Central memory CD8-positive, alpha-beta T cell (primary cell): ENCODE results near the gene TADA2A.
A peak's percentile ranks its signal among the peaks of the same experiment; 100 is the strongest.
"Not testable (repeated sequence)": the region's sequence is repeated elsewhere in the genome, so short reads cannot be mapped to it uniquely, and the experiment has no call there.

Experiments
- ATAC-seq: fragments of 150-1000 bp; cut with Tn5 transposase; replicated peaks from 2 replicates; pipeline ENCODE4 v1.10.0; 2022; ENCODE audit warnings: mild to moderate bottlenecking, moderate FRiP score, moderate number of reproducible peaks; ENCODE audit not compliant: poor library complexity, severe bottlenecking; ENCODE audit errors: extremely low read depth
- DNase-seq, 2 donors: peaks; one replicate each; pipeline ENCODE4 v3.0.0; 2021; ENCODE audit warnings: low spot score in 2 of 2
- H3K27ac Mint-ChIP-seq: one replicate; pipeline ENCODE4 v1.8.0; 2022; ENCODE audit warnings: low read depth, mild to moderate bottlenecking, moderate library complexity, mixed read lengths
- H3K27me3 Mint-ChIP-seq: one replicate; pipeline ENCODE4 v1.8.0; 2022; ENCODE audit warnings: mixed read lengths
- H3K36me3 Mint-ChIP-seq: one replicate; pipeline ENCODE4 v1.8.0; 2022; ENCODE audit warnings: mild to moderate bottlenecking, moderate library complexity, mixed read lengths; ENCODE audit not compliant: insufficient read depth
- H3K4me1 Mint-ChIP-seq: one replicate; pipeline ENCODE4 v1.8.0; 2022; ENCODE audit warnings: mixed read lengths
- H3K4me3 Mint-ChIP-seq: one replicate; pipeline ENCODE4 v1.8.0; 2022; ENCODE audit warnings: mild to moderate bottlenecking, moderate library complexity, mixed read lengths
- H3K9me3 Mint-ChIP-seq: one replicate; pipeline ENCODE4 v1.8.0; 2022; ENCODE audit warnings: mixed read lengths

TADA2A gene

DNA sequence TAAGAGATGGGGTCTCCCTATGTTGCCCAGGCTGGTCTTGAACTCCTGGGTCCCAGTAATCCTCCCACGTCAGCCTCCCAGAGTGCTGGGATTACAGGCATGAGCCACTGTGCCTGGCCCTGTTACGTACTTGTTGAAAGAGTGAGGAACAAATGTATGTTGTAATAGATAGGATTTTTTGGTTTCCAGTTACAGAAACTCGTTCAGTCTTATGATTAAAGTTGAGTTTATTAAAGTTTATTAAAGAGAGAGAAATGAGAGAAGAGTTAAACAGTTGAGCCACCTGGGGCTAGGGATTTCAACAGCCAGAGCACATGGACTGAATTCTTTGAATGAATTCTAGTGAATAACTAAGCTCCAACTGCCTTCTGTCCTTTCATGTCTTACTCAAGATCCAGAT, 3.7 kb downstream of the TADA2A start:
- no peaks in the 10 kb centered on the region for H3K9me3 Mint-ChIP-seq
- no peak overlapping the region for H3K27ac Mint-ChIP-seq
- ATAC-seq: no peak
- peaks cover 11% of the 10 kb centered on the region for H3K4me1 Mint-ChIP-seq
- no peak for DNase-seq
- no peak overlapping the region for H3K4me3 Mint-ChIP-seq
- H3K27me3 Mint-ChIP-seq: no peaks in the 10 kb centered on the region
- peaks cover 48% of the 10 kb centered on the region for H3K36me3 Mint-ChIP-seq

DNA sequence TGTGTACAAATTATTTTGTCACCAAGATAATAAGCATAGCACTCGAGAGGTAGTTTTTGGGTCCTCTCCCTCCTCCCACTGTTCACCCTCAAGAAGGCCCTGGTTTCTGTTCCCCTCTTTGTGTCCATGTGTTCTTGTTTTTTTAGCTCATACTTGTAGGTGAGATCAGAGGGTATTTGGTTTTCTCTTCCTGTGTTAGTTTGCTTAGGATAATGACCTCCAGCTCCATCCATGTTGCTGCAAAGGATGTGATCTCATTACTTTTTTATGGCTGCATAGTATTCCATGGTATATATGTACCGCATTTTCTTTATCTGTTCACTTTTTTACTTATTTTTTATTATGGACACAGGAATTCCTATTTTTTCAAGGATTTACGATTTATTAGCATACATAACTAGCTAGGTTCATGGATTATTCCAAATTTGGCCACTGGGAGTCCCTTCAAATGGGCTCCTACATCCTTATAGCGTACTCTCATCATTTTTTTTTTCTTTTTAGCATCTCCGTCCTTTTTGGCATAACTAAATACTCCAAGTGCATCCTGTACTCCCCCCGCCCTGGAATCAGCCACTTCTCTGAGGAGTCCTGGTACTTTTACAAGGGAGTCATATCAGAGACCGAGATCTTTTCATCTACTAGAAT, 7.3 kb downstream of the TADA2A start:
- no peak for ATAC-seq
- no peaks in the 10 kb centered on the region for H3K9me3 Mint-ChIP-seq
- no peaks in the 10 kb centered on the region for H3K27me3 Mint-ChIP-seq
- H3K4me1 Mint-ChIP-seq: no peaks in the 10 kb centered on the region
- DNase-seq: no peak
- peaks cover 45% of the 10 kb centered on the region for H3K36me3 Mint-ChIP-seq
- H3K4me3 Mint-ChIP-seq: no peak overlapping the region
- H3K27ac Mint-ChIP-seq: no peak overlapping the region

GRCh38 chr17:37417852-37418251, 11.2 kb downstream of the TADA2A start:
- H3K4me3 Mint-ChIP-seq: no peak overlapping the region
- no peak for ATAC-seq
- H3K27me3 Mint-ChIP-seq: no peaks in the 10 kb centered on the region
- no peaks in the 10 kb centered on the region for H3K9me3 Mint-ChIP-seq
- H3K4me1 Mint-ChIP-seq: no peaks in the 10 kb centered on the region
- peaks cover 43% of the 10 kb centered on the region for H3K36me3 Mint-ChIP-seq
- DNase-seq: no peak
- H3K27ac Mint-ChIP-seq: no peak overlapping the region

DNA sequence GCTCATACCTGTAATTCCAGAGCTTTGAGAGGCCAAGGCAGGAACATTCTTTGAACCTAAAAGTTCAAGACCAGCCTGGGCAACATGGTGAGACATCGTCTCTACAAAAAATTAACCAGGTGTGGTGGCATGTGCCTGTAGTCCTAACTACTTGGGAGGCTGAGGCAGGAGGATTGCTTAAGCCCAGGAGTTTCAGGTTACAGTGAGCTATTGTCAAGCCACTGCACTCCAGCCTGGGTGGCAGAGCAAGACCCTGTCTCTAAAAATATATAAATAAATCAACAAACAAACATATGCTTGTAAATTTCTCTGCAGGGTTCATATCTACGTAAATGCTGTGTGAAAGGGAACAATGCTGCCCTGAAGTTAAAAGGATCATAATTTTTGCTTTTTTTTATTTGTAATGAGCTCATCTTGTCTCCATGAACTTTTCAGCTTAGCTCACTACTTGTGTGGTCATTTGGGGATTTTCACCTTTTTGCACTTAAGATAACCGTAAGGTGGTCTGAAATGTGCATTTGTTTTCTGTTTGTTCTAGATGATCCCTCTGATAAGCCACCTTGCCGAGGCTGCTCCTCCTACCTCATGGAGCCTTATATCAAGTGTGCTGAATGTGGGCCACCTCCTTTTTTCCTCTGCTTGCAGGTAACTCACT, 16.4 kb downstream of the TADA2A start:
- Mint-ChIP-seq H3K27ac (no peak overlapping the region), H3K4me3 (no peak overlapping the region), H3K36me3 (peaks cover 61% of the 10 kb centered on the region), H3K27me3 (no peaks in the 10 kb centered on the region), H3K9me3 (no peaks in the 10 kb centered on the region), H3K4me1 (no peaks in the 10 kb centered on the region)
- DNase-seq: no peak
- no peak for ATAC-seq

DNA sequence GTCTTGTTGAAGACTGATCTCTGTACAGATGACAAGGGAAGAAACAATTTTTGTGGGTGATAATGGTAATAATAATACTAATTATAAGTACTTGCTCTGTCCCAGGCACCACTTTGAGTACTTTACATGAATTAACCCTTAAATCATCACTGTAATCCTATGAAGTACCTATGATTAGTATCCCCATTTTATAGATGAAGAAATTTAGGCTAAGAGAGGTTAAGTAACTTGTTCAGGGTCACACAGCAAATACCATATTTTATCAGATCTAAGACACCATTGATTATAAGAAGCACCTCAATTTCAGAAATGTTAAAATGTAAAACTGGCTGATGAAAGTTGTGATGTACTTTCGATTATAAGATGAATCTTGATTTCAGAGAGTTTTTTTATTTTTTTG, 18.6 kb downstream of the TADA2A start:
- no peak overlapping the region for H3K4me3 Mint-ChIP-seq
- H3K9me3 Mint-ChIP-seq: no peaks in the 10 kb centered on the region
- H3K27me3 Mint-ChIP-seq: no peaks in the 10 kb centered on the region
- peaks cover 58% of the 10 kb centered on the region for H3K36me3 Mint-ChIP-seq
- ATAC-seq (no peak), DNase-seq (no peak)
- H3K4me1 Mint-ChIP-seq: no peaks in the 10 kb centered on the region
- no peak overlapping the region for H3K27ac Mint-ChIP-seq

DNA sequence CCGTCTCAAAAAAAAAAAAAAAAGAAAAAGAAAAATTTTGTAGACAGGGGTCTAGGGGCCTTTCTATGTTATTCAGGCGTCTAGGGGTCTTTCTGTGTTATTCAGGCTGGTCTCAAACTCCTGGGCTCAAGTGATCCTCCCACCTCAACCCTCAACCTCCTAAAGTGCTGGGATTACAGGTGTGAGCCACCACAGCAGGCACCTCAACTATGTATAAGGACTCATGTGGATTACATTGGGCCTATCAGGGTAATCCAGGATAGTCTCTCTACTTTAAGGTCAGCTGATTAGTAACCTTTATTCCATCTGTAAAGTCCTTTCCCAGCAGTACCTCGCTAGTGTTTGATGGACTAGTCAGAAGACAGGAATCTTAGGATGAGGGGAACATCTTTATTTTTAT, 22.4 kb downstream of the TADA2A start:
- H3K36me3 Mint-ChIP-seq: peaks cover 55% of the 10 kb centered on the region
- H3K4me3 Mint-ChIP-seq: no peak overlapping the region

DNA sequence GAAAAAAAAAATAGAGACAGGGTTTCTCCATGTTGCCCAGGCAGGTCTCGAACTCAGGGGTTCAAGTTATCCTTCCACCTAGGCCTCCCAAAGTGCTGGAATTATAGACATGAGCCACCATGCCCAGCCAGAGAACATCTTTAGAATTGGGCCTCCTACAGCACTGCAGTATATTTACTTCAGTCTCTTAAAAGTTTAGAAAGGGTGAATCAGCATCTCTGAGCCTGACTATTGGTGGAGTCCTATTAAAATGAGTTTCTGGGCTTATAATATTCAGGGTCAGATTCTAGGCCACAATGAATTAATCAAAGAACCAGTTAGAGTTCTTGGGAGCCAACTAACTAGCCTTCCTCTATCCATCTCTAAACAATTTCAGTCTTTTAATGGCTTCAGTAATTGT, 22.8 kb downstream of the TADA2A start:
- Mint-ChIP-seq H3K4me3 (no peak overlapping the region), H3K27ac (no peak overlapping the region), H3K9me3 (no peaks in the 10 kb centered on the region), H3K4me1 (no peaks in the 10 kb centered on the region), H3K36me3 (peaks cover 53% of the 10 kb centered on the region), H3K27me3 (no peaks in the 10 kb centered on the region)
- ATAC-seq (no peak), DNase-seq (no peak)

More for the DNA sequence above, 22.4 kb downstream of the TADA2A start:
- no peaks in the 10 kb centered on the region for H3K4me1 Mint-ChIP-seq
- H3K9me3 Mint-ChIP-seq: no peaks in the 10 kb centered on the region
- DNase-seq (no peak), ATAC-seq (no peak)
- H3K27me3 Mint-ChIP-seq: no peaks in the 10 kb centered on the region
- no peak overlapping the region for H3K27ac Mint-ChIP-seq

DNA sequence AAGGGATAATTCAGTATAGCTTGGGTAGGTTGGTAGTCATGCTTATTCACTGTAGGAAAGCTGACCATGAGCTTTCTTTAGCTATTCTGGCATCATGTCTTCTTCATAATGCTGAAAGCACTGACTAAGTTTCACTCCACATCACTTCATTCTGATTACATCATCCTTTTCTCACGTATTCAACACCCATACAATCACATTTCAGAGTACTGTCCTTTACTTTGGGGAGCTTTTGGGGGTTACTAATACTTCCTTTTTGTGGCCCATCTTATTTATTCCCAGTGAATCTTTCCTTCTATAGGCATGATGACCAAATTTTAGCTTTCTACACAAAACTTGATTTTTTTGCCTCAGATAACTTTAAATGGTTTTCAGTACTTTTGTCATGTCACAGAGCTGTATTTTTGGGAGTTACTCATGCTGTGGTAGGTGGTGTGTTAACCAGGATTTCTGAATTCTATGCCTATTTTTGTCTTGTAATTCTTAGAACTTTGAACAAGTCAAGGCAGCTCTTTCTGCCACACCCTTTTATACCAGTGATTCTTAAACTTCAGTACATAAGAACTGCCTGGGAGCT, 23.5 kb downstream of the TADA2A start:
- no peak overlapping the region for H3K4me3 Mint-ChIP-seq
- ATAC-seq: no peak
- H3K9me3 Mint-ChIP-seq: no peaks in the 10 kb centered on the region
- H3K27ac Mint-ChIP-seq: no peak overlapping the region
- no peaks in the 10 kb centered on the region for H3K27me3 Mint-ChIP-seq
- peaks cover 49% of the 10 kb centered on the region for H3K36me3 Mint-ChIP-seq
- no peaks in the 10 kb centered on the region for H3K4me1 Mint-ChIP-seq
- no peak for DNase-seq

DNA sequence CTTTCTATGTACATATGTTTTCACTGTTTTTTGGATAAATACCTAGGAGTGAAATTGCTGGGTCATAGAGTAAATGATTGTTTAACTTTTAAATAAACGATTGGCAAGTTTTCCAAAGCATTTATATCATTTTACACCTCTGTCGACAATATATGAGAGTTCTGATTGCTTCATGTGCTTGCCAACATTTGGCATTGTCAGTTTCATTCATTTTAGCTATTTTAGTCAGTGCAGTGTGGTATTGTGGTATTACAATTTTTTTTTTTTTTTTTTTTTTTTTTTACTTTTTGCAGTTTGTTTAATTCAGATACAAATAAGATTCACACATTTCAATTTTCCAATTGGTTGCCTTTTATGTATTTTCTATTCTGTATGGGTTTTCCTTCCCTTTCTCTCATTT, 26.0 kb downstream of the TADA2A start:
- ATAC-seq: no peak
- no peak for DNase-seq
- Mint-ChIP-seq H3K27me3 (no peaks in the 10 kb centered on the region), H3K4me3 (no peak overlapping the region), H3K36me3 (peaks cover 37% of the 10 kb centered on the region), H3K27ac (no peak overlapping the region), H3K4me1 (no peaks in the 10 kb centered on the region), H3K9me3 (no peaks in the 10 kb centered on the region)

DNA sequence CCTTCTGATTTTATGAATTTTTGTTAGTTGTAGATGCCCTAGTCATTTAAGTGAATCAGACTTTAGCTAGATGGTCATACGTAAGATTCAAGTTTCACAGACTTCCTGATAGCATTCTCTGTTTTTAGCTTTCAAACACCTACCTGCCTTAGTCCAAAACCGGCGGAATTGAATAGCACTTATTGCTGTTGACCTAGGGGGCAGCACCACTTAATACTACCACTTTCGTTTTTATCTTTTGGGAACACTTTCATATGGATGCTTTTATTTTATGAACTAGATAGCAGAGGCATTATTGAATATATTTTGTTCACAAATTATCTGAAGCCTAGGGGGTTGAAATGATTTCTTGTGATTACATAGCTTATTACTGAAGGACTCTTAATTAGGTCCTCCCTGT, 31.5 kb downstream of the TADA2A start:
- Mint-ChIP-seq H3K9me3 (no peaks in the 10 kb centered on the region), H3K36me3 (peaks cover 45% of the 10 kb centered on the region), H3K4me1 (no peaks in the 10 kb centered on the region), H3K27me3 (no peaks in the 10 kb centered on the region), H3K27ac (no peak overlapping the region), H3K4me3 (no peak overlapping the region)
- DNase-seq: no peak
- no peak for ATAC-seq

- Mint-ChIP-seq H3K4me3 (no peak overlapping the region), H3K4me1 (no peaks in the 10 kb centered on the region), H3K27me3 (no peaks in the 10 kb centered on the region), H3K9me3 (no peaks in the 10 kb centered on the region), H3K27ac (peak overlapping the region; percentile 22), H3K36me3 (peaks cover 50% of the 10 kb centered on the region)
- ATAC-seq (no peak), DNase-seq (no peak)
Measured at GRCh38 chr17:37440424-37440823, 33.7 kb downstream of the TADA2A start.

DNA sequence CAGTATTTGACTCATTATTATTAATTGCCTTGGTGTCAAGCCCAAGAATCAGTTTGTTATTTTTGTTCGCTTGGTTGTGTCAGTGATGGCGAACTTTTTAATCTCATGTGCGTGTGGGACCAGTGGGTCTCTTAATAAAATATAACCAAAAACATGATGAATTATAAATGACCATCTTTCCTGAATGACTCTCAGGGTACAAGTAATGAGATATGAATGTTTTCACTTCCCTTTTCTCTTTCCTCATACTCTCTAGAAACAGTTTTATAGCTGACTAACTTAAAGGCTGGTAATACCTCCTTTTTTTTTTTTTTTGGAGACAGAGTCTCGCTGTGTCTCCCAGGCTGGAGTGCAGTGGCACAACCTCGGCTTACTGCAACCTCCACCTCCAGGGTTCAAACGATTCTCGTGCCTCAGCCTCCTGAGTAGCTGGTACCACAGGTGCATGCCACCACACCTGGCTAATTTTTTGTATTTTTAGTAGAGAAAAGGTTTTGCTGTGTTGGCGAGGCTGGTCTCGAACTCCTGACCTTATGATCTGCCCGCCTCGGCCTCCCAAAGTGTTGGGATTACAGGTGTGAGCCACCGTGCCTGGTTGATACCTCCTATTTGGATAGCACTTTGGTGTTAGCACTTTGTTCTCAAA, 34.8 kb downstream of the TADA2A start:
- H3K4me1 Mint-ChIP-seq: not testable (repeated sequence)

DNA sequence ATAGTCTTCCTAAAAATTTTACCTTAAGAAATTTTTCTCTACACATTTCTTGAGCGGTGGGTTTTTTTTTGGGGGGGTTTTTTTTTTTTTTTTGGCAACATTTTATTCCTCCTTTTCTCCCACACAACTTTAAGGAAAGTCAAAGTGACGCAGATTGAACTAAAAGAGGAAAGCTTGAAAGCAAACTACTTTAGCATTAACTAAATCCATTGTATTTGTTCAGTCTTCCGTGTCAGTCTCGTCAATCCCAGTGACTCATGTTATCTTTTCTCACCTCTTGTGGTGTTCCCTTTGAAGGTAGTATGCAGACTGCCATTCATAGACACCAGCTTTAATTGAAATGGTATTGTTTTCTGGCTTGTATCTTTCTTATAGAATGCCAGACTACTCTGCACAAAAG, 39.3 kb downstream of the TADA2A start:
- H3K4me1 Mint-ChIP-seq: no peaks in the 10 kb centered on the region
- no peaks in the 10 kb centered on the region for H3K27me3 Mint-ChIP-seq
- H3K4me3 Mint-ChIP-seq: no peak overlapping the region
- H3K36me3 Mint-ChIP-seq: peaks cover 47% of the 10 kb centered on the region
- H3K9me3 Mint-ChIP-seq: no peaks in the 10 kb centered on the region
- no peak for ATAC-seq
- DNase-seq: no peak
- H3K27ac Mint-ChIP-seq: no peak overlapping the region

More for the DNA sequence above, 34.8 kb downstream of the TADA2A start:
- not testable (repeated sequence) for H3K4me3 Mint-ChIP-seq, H3K27me3 Mint-ChIP-seq, ATAC-seq, H3K9me3 Mint-ChIP-seq, H3K27ac Mint-ChIP-seq, DNase-seq
- peaks cover 53% of the 10 kb centered on the region for H3K36me3 Mint-ChIP-seq
